PC-9 (cell line): Measurements from ENCODE around the gene CCDC60.

ENCODE experiments used
- CTCF ChIP-seq: fragments of 200-600 bp; sonication (generic); conservative IDR thresholded peaks from 2 replicates; pipeline ENCODE4 v1.6.1; 2017; ENCODE audit warnings: mixed run types, antibody characterized with exemption, mild to moderate bottlenecking, moderate library complexity
- EZH2 ChIP-seq: fragments of 200-600 bp; sonication (generic); IDR thresholded peaks from 2 replicates; pipeline ENCODE4 v1.8.0; 2017; ENCODE audit warnings: antibody characterized with exemption, low read depth

- TF ChIP-seq CTCF (no peak), EZH2 (no peak)
Measured at GRCh38 chr12:119450771-119451170, 116.2 kb downstream of the CCDC60 start.
